GM18870 (cell line): Measurements from ENCODE around the gene TBCD.

ENCODE experiments used
- ATAC-seq: cut with Tn5 transposase; IDR thresholded peaks from one replicate; pipeline ENCODE4 v1.9.1; 2021; ENCODE audit warnings: moderate library complexity; ENCODE audit not compliant: unreplicated experiment

Gene TBCD

DNA sequence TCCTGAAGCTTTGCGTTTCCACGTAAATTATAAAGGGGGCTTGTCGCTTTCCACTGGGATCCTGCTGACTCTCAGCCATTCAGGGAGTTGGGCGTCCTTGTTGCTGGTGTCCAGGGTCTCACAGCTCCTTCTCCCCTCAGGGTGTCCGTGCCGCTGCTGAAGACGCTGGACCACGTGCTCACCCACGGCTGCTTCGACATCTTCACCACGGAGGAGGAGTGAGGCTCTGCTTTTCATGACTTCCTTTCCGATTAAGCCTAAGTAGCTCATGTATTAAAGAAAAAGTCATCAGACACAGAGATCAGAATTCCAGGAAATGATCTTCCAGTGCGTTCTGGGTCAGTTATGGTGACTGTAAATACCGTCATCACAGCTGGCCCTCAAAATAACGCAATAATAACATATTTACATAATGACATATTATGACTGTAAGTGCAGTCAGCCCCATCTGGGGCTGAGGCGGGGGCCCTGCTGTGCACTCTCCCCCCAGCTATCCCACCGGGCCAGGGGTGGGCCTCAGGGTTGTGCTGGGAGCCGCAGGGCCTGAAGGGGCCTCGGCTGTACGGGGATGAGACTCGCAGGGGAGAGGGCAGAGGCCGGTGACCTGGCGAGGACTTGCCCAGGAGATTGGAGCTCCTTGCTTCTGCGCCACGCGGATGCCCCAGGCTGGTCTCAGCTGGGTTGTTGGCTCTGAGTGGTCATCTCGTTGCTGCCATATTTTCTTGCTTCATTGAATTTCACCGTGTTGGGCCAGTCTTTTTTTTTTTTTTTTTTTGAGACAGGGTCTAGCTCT is 180.8 kb downstream of the TBCD start:
- no peak for ATAC-seq

DNA sequence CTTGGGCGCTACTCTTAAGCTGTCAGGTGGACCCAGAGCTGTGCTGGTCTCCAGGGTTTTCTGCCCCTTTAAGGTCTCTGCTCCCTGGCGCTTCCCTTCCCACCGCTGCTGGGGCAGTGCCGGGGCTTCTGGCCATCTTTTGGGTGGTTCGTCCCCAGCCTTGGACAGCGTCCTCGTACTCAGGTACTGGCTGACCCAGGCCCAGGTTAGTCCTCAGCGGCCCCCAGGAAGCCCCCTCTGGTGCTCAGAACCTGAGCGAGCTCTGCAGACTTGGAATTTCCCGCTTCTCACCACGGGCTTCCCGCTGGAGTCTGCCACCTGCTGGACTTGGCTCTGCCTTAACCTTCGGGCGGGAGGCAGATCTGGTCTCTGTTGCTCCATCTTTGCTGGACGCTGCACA is 182.0 kb downstream of the TBCD start:
- ATAC-seq = no peak

GRCh38 chr17:82935966-82936767 is 184.3 kb downstream of the TBCD start:
- no peak for ATAC-seq

DNA sequence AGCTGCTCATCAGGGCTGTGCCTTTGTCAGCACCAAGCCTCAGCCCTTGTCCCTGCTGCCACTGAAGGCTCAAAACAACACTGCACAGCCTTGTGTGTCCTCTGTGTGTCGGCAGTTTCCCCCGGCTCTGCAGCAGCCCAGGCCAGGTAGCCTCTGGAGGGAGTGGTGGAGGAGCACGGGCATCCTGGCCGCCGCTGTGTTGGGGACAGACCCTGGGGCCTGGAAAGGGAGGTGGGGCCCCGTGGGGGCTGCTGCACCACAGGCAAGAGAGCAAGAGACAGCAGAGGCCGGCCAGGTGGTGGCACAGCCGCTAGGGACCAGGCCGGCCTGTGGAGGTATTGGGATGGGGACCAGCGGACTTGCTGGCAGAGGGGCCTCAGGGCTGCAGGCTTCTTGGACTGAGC is 184.9 kb downstream of the TBCD start:
- ATAC-seq = no peak

- ATAC-seq = no peak
Measured at GRCh38 chr17:82937411-82938371, 185.8 kb downstream of the TBCD start.

DNA sequence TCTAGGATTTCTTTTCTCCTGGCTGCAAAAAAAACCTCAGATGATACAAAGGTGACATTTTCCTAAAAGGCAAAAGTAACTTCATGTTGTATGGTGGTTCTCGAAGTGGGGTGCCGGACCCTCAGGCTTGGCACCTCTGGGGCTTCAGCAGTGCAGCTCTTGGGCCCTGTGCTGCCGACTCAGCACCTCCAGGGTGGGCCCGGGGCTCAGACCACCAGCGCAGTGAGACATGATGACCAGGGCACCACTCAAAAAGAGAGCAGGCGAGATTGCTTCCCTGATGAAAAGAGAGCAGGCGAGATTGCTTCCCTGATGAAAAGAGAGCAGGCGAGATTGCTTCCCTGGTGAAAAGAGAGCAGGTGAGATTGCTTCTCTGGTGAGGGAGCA is 186.6 kb downstream of the TBCD start:
- no peak for ATAC-seq

- no peak for ATAC-seq
Measured at GRCh38 chr17:82938873-82939620, 187.2 kb downstream of the TBCD start.

- ATAC-seq = no peak
Measured at GRCh38 chr17:82939621-82940135, 187.8 kb downstream of the TBCD start.

DNA sequence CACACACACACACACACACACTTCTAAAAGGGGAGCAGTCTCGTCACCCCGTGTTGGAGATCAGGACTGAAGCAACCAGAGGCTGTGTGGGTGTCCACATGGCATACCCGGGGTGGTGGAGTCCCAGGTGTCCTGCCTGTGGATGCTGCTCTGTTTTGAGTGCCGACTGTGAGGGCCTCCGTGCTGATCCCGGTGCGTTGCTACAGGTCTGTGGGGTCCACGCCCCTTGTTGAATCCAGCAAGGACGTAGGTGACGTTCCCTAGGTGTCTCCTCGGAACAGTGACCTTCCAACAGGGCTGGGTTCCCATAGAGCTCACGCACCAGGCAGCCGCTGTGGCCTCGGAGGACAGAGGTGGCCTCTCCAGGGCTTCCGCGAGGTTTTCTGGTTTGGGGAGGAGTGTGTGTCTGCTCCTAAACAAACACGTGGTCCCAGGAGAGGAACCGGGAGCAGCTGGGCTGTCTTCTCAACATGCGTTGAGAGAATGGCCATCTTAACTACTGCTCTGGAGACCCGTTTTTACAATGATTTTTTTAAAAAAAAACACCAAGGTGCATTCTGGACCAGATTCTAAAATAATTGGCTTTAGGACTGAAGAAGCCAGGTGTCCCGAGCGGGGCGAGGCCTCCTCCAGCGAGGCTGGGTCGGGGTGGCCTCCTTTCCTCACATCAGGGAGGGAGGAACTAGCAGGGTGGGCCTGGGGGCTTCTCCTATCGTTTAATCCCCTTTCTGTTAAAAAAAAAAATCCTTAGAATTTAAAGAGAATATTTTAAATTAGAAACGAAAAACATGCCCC is 188.6 kb downstream of the TBCD start:
- no peak for ATAC-seq

- no peak for ATAC-seq
Measured at GRCh38 chr17:82941021-82942001, 189.4 kb downstream of the TBCD start.

- no peak for ATAC-seq
Measured at GRCh38 chr17:82942166-82943130, 190.6 kb downstream of the TBCD start.

GRCh38 chr17:82943339-82943738 is 191.5 kb downstream of the TBCD start:
- ATAC-seq = no peak

GRCh38 chr17:82943751-82944150 is 191.9 kb downstream of the TBCD start:
- ATAC-seq = no peak

GRCh38 chr17:82944990-82945389 is 193.1 kb downstream of the TBCD start:
- no peak for ATAC-seq

DNA sequence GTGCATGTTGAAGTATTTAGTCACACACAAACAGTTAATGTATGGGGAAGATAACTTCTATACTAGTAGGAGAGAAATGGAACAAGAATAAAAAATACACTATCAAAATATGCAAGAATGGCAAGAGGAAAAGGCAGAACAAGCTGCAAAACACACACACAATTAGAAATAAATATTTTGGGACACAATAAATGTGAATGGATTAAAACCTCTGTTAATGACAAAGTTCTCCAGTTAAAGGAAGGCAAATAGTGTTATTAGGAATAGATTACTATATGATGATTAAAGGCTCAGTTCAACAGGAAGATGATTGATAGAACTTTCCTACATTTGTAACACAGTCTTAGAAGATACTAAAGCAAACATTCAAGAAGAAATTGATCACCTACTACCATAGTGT is 194.2 kb downstream of the TBCD start:
- no peak for ATAC-seq

- no peak for ATAC-seq
Measured at GRCh38 chr17:82947051-82947991, 195.5 kb downstream of the TBCD start.
